GM21576 (cell line): ENCODE measurements around the gene KRTAP5-5.
"Not testable (repeated sequence)": the region's sequence is repeated elsewhere in the genome, so short reads cannot be mapped to it uniquely, and the experiment has no call there.

Experiments used
- ATAC-seq: cut with Tn5 transposase; IDR thresholded peaks from one replicate; pipeline ENCODE4 v1.9.1; 2021; ENCODE audit warnings: mild to moderate bottlenecking, moderate library complexity; ENCODE audit not compliant: unreplicated experiment

KRTAP5-5 gene

GRCh38 chr11:1607156-1607845 is 22.3 kb upstream of the KRTAP5-5 start:
- ATAC-seq: not testable (repeated sequence)

GRCh38 chr11:1607901-1608300 is 21.7 kb upstream of the KRTAP5-5 start:
- ATAC-seq: not testable (repeated sequence)

GRCh38 chr11:1608363-1608762 is 21.2 kb upstream of the KRTAP5-5 start, which contains the start of gene KRTAP5-3:
Gene KRTAP5-3 (minus strand): TSS chr11:1608463. CDS start chr11:1608385, 78 bp downstream.
- ATAC-seq: no peak

- no peak for ATAC-seq
Measured at GRCh38 chr11:1618231-1618630, 11.3 kb upstream of the KRTAP5-5 start.

- ATAC-seq: no peak
Measured at GRCh38 chr11:1619449-1619848, 10.1 kb upstream of the KRTAP5-5 start.

- ATAC-seq: no peak
Measured at GRCh38 chr11:1622086-1622485, 7.5 kb upstream of the KRTAP5-5 start, which contains the start of gene KRTAP5-4. Gene KRTAP5-4 (minus strand): TSS chr11:1622138. CDS start chr11:1622093, 45 bp downstream.

- no peak for ATAC-seq
Measured at GRCh38 chr11:1623716-1624115, 5.9 kb upstream of the KRTAP5-5 start.

- no peak for ATAC-seq
Measured at GRCh38 chr11:1624621-1625020, 5.0 kb upstream of the KRTAP5-5 start.

- ATAC-seq: no peak
Measured at GRCh38 chr11:1625541-1625940, 4.0 kb upstream of the KRTAP5-5 start.

GRCh38 chr11:1628506-1629325 is 859 bp upstream of the KRTAP5-5 start:
- peak; percentile 55 for ATAC-seq

GRCh38 chr11:1630271-1630670 is 696 bp downstream of the KRTAP5-5 start:
- no peak for ATAC-seq

GRCh38 chr11:1631066-1631568 is 1.5 kb downstream of the KRTAP5-5 start:
- no peak for ATAC-seq

GRCh38 chr11:1632053-1632714 is 2.6 kb downstream of the KRTAP5-5 start:
- no peak for ATAC-seq

GRCh38 chr11:1633864-1634263 is 4.3 kb downstream of the KRTAP5-5 start:
- ATAC-seq: no peak

GRCh38 chr11:1636291-1636950 is 6.8 kb downstream of the KRTAP5-5 start:
- no peak for ATAC-seq

GRCh38 chr11:1637628-1638027 is 8.1 kb downstream of the KRTAP5-5 start:
- no peak for ATAC-seq

GRCh38 chr11:1638344-1638743 is 8.8 kb downstream of the KRTAP5-5 start:
- ATAC-seq: no peak

GRCh38 chr11:1639102-1639620 is 9.6 kb downstream of the KRTAP5-5 start:
- no peak for ATAC-seq

- no peak for ATAC-seq
Measured at GRCh38 chr11:1639666-1640065, 10.1 kb downstream of the KRTAP5-5 start.
